Right ventricle myocardium inferior (tissue), 1 donor: ENCODE data around the gene BACH1. TPM values are rescaled to one million over a fixed set of nuclear protein-coding genes. Genes with fewer than 3 reads are reported as not detected.
"Not testable (repeated sequence)": the region's sequence is repeated elsewhere in the genome, so short reads cannot be mapped to it uniquely, and the experiment has no call there.

Source experiments
- ATAC-seq: fragments of 200-7000 bp; cut with Tn5 transposase; one replicate; pipeline ENCODE4 v1.9.1; 2020; ENCODE audit warnings: mild to moderate bottlenecking, moderate library complexity
- DNase-seq: peaks from one replicate; pipeline ENCODE4 v3.0.0; 2021; ENCODE audit errors: missing footprints
- intact Hi-C: fragments of 100-400 bp; cut with DNase I; formaldehyde crosslinking; loops from one replicate; pipeline ENCODE4 v1.11.0; 2022
- long read RNA-seq: library from polyadenylated mRNA; unstranded; transcript quantifications from one replicate; pipeline ENCODE4 v2.0.0, GENCODE V29; 2021
- total RNA-seq: library from RNA; stranded (reverse); fragmentation: NEBNext Ultra II Directional; extraction: Animal tissue kit (Norgen Biotek cat#: 25700); gene quantifications from one replicate; pipeline ENCODE4 v1.2.1, GENCODE V29; 2021
- donor health status: DM: no; HTN: yes; CAD: no; lungs with severe emphysema.

BACH1 gene
- total RNA-seq, result 35.5 TPM
- long read RNA-seq, full-length matches to known transcripts, result 2 of 6 reads
- long read RNA-seq, partial matches to known transcripts, result 0 of 6 reads
- long read RNA-seq, other reads (novel, unspliced or antisense), result 4 of 6 reads

- ATAC-seq, result peak; percentile 92
- DNase-seq, result peak; percentile 97
- intact Hi-C loops, result loop anchor here (10.0 kb wide), 1 partner anchor 224 kb away; the partner anchor contains the start of gene CCT8
These were observed at the start of gene BACH1 for GRCh38 chr21:29298348-29299045. BACH1 (plus strand) TSS chr21:29298922; CDS start chr21:29321281, 22,359 bp downstream.

GRCh38 chr21:29249289-29249688, 49.4 kb upstream of the BACH1 start:
- intact Hi-C loops, ATAC-seq, DNase-seq: not testable (repeated sequence)

- ATAC-seq (no peak), DNase-seq (no peak)
- intact Hi-C loops, result no loop called here
These were observed 48.1 kb upstream of the BACH1 start for GRCh38 chr21:29250636-29251035.

- intact Hi-C loops, ATAC-seq, DNase-seq: not testable (repeated sequence)
These were observed 44.9 kb upstream of the BACH1 start for GRCh38 chr21:29253861-29254260.

- ATAC-seq (no peak), DNase-seq (no peak)
- intact Hi-C loops, result no loop called here
These were observed 44.2 kb upstream of the BACH1 start for GRCh38 chr21:29254550-29254949.

- intact Hi-C loops, result no loop called here
- DNase-seq, result no peak
- ATAC-seq, result no peak
These were observed 42.4 kb upstream of the BACH1 start for GRCh38 chr21:29256126-29256910.

GRCh38 chr21:29257701-29258100, 41.0 kb upstream of the BACH1 start:
- intact Hi-C loops, result no loop called here
- ATAC-seq (no peak), DNase-seq (no peak)

GRCh38 chr21:29258626-29259338, 39.9 kb upstream of the BACH1 start:
- ATAC-seq, result no peak
- no peak for DNase-seq
- intact Hi-C loops, result no loop called here

GRCh38 chr21:29260461-29260860, 38.3 kb upstream of the BACH1 start:
- DNase-seq (no peak), ATAC-seq (no peak)
- intact Hi-C loops, result no loop called here

GRCh38 chr21:29261555-29262540, 36.9 kb upstream of the BACH1 start:
- DNase-seq, result no peak
- ATAC-seq, result no peak
- intact Hi-C loops, result no loop called here

- ATAC-seq (no peak), DNase-seq (no peak)
- intact Hi-C loops, result no loop called here
These were observed 34.0 kb upstream of the BACH1 start for GRCh38 chr21:29264721-29265120.

GRCh38 chr21:29265690-29266479, 32.8 kb upstream of the BACH1 start:
- no peak for ATAC-seq

GRCh38 chr21:29267666-29268065, 31.1 kb upstream of the BACH1 start:
- ATAC-seq (no peak), DNase-seq (no peak)
- intact Hi-C loops, result no loop called here

More at GRCh38 chr21:29265690-29266479, 32.8 kb upstream of the BACH1 start:
- DNase-seq, result no peak
- intact Hi-C loops, result no loop called here

- ATAC-seq (no peak), DNase-seq (no peak)
- intact Hi-C loops, result no loop called here
These were observed 26.8 kb upstream of the BACH1 start for GRCh38 chr21:29271927-29272333.

GRCh38 chr21:29277442-29277841, 21.3 kb upstream of the BACH1 start:
- intact Hi-C loops, result no loop called here
- no peak for DNase-seq
- ATAC-seq, result no peak

GRCh38 chr21:29279558-29279957, 19.2 kb upstream of the BACH1 start:
- no peak for DNase-seq
- intact Hi-C loops, result no loop called here
- no peak for ATAC-seq

- intact Hi-C loops, ATAC-seq: not testable (repeated sequence)
These were observed 16.9 kb upstream of the BACH1 start for GRCh38 chr21:29281801-29282200.

More at GRCh38 chr21:29281801-29282200, 16.9 kb upstream of the BACH1 start:
- not testable (repeated sequence) for DNase-seq
